OCI-LY3 (cell line): ENCODE data around the gene ERCC5.

ENCODE experiments used
- EZH2phosphoT487 ChIP-seq: fragments of 200-600 bp; shearing (Covaris generic); IDR thresholded peaks from 2 replicates; pipeline ENCODE4 v1.6.1; 2018; ENCODE audit warnings: antibody characterized with exemption, mixed run types, low read depth
- TF ChIP-seq, protein P1 (sequence below): fragments of 200-600, 300-600 bp; sonication (generic); IDR thresholded peaks from 2 replicates; pipeline ENCODE4 v1.5.1; 2014; ENCODE audit warnings: antibody characterized with exemption, low read length, low read depth

DNA sequence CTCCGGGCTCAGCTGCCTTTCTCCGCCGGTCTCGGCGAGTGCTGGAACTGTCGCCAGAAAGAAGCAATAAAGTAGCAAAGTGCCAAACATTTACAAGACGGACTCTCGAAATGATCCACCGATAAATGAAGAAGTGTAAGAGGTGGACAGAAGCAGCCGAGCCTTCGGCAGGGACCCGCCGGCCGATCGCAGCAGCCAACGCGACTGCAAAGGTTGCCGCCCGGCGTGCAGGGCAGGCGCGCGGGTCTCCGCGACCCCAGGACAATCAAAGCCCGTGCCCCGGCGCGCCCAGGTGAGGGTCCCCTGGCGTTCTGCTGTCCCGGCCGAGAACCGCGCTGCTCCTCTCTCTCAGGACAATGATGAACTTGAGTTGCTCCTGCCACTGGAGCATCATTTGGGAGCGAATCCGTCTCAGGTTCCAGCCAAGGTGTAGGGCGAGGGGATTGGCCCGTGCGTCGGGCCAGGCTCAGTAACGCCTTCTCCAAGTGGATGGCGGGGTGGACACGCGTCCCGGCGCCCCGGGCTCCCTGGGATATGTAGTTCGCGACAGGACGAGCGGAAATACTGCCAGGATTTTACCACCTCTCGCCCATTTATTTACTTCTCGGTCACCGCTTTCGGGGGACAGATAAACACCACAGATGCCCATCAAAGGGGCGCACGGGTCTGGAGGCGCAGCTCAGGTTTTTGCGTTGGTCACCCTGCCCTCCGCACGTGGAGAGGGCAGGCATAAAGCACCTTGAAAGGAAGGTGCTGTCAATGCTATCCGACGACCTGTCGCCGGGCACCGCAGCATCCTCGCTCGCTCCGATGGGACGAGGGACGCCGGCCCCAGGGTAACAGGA, 47.0 kb upstream of the ERCC5 start, which contains the start of the genes BIVM and POGLUT2:
- TF ChIP-seq, protein P1, sequence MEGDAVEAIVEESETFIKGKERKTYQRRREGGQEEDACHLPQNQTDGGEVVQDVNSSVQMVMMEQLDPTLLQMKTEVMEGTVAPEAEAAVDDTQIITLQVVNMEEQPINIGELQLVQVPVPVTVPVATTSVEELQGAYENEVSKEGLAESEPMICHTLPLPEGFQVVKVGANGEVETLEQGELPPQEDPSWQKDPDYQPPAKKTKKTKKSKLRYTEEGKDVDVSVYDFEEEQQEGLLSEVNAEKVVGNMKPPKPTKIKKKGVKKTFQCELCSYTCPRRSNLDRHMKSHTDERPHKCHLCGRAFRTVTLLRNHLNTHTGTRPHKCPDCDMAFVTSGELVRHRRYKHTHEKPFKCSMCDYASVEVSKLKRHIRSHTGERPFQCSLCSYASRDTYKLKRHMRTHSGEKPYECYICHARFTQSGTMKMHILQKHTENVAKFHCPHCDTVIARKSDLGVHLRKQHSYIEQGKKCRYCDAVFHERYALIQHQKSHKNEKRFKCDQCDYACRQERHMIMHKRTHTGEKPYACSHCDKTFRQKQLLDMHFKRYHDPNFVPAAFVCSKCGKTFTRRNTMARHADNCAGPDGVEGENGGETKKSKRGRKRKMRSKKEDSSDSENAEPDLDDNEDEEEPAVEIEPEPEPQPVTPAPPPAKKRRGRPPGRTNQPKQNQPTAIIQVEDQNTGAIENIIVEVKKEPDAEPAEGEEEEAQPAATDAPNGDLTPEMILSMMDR: no peak
- TF ChIP-seq EZH2phosphoT487: no peak
